Spleen (tissue), 11 donors: ENCODE measurements around the gene SUMO4. TPM values are rescaled to one million over a fixed set of nuclear protein-coding genes. Genes with fewer than 3 reads are reported as not detected.

Experiments
- DNase-seq: peaks from one replicate; pipeline ENCODE4 v3.0.0-alpha.2; 2020
- H3K27ac ChIP-seq, 8 donors: fragments of 200-600 bp; sonication (generic) in 7 of 8; 1 replicate in 4 of 8; 2 replicates in 4 of 8; pipeline versions ENCODE4 v1.5.0 to v1.8.0; 2016 to 2021; ENCODE audit warnings: inconsistent platforms in 4 of 8, mild to moderate bottlenecking in 4 of 8, moderate library complexity in 1 of 8
- H3K27me3 ChIP-seq, 7 donors: fragments of 200-600 bp; sonication (generic) in 6 of 7; replicated peaks in 1 of 7; 1 replicate in 4 of 7; 2 replicates in 3 of 7; pipeline versions ENCODE4 v1.5.0 to v1.8.0; 2016 to 2021; ENCODE audit warnings: inconsistent platforms in 3 of 7, mild to moderate bottlenecking in 1 of 7
- H3K36me3 ChIP-seq, 6 donors: fragments of 200-600 bp; sonication (generic) in 5 of 6; 1 replicate in 4 of 6; 2 replicates in 2 of 6; pipeline versions ENCODE4 v1.5.0 to v1.8.0; 2016 to 2021; ENCODE audit warnings: inconsistent platforms in 2 of 6
- H3K4me1 ChIP-seq, 6 donors: fragments of 200-600 bp; sonication (generic) in 5 of 6; 1 replicate in 3 of 6; 2 replicates in 3 of 6; pipeline versions ENCODE4 v1.5.0 to v1.8.0; 2016 to 2021; ENCODE audit warnings: inconsistent platforms in 3 of 6
- H3K4me3 ChIP-seq, 8 donors: fragments of 200-600 bp; sonication (generic) in 7 of 8; 1 replicate in 4 of 8; 2 replicates in 4 of 8; pipeline versions ENCODE4 v1.5.0 to v1.8.0; 2016 to 2021; ENCODE audit warnings: inconsistent platforms in 4 of 8, mild to moderate bottlenecking in 4 of 8, moderate library complexity in 2 of 8
- H3K9me3 ChIP-seq, 8 donors: fragments of 200-600 bp; sonication (generic) in 7 of 8; 1 replicate in 4 of 8; 2 replicates in 4 of 8; pipeline versions ENCODE4 v1.5.0 to v1.8.0; 2016 to 2021; ENCODE audit warnings: inconsistent platforms in 4 of 8
- POLR2A ChIP-seq, 3 donors: fragments of 450-650 bp; IDR thresholded peaks; one replicate each; pipeline ENCODE4 v1.5.1; 2017; ENCODE audit warnings: antibody characterized with exemption in 3 of 3, mild to moderate bottlenecking in 1 of 3
- POLR2AphosphoS5 ChIP-seq, 3 donors: sonication (generic); formaldehyde crosslinking; IDR thresholded peaks; one replicate each; pipeline ENCODE4 v1.5.1; 2017; ENCODE audit warnings: antibody characterized with exemption in 3 of 3
- WGBS, 5 donors: extraction: QIAGEN DNeasy Blood & Tissue Kit in 3 of 5; methylation state at CpG; one replicate each; pipeline versions ENCODE4 v1.1.5 to v1.1.7; 2013 to 2018; 5-methylcytosine and 5-hydroxymethylcytosine counted together
- intact Hi-C: fragments of 100-400 bp; cut with DNase I; formaldehyde crosslinking; loops from one replicate; pipeline ENCODE4 v1.15.0; 2023; ENCODE audit warnings: low total_unique reads
- polyA plus RNA-seq, 3 donors: library from polyadenylated mRNA; stranded (reverse); fragments of 200-250 nt; gene quantifications; one replicate each; pipeline ENCODE4 v1.2.1, GENCODE V29; 2013
- total RNA-seq, 7 donors: library from RNA; depleted of rRNA in 3 of 7; stranded (reverse); fragments of >200 nt in 3 of 7; fragmentation: NEBNext Ultra II Directional in 4 of 7; extraction: Animal tissue kit (Norgen Biotek cat#: 25700) in 4 of 7; gene quantifications; one replicate each; pipeline versions ENCODE4 v1.1.0 to v1.2.1, GENCODE V29; 2016 to 2021
- TF ChIP-seq, protein P1 (sequence below), 11 experiments: fragments of 200-600 bp in 7 of 11; fragments of 450-650 bp in 4 of 11; sonication (generic) in 4 of 11; IDR thresholded peaks in 8 of 11; conservative IDR thresholded peaks in 3 of 11; 1 replicate in 7 of 11; 2 replicates in 4 of 11; pipeline versions ENCODE4 v1.4.0 to v1.8.0; 2016 to 2021; ENCODE audit warnings: antibody characterized with exemption in 11 of 11, inconsistent platforms in 4 of 11, mild to moderate bottlenecking in 1 of 11
- donor health status: healthy with polysubstance abuse.
- donor health status: DM: no; HTN: no; CAD: no; lungs with moderate emphysema.
- donor health status: DM: no; HTN: no; CAD: no.
- donor health status: Bipolar disorder and iron deficiency.
- donor health status: healthy.
- donor health status: DM: no; HTN: no; CAD: no.
- donor health status: DM: yes; HTN: yes; CAD: no.

Gene SUMO4
- total and polyA plus RNA-seq, 10 donors = 0.16 to 19.7 (median 6.3) TPM; not detected in 2

DNA sequence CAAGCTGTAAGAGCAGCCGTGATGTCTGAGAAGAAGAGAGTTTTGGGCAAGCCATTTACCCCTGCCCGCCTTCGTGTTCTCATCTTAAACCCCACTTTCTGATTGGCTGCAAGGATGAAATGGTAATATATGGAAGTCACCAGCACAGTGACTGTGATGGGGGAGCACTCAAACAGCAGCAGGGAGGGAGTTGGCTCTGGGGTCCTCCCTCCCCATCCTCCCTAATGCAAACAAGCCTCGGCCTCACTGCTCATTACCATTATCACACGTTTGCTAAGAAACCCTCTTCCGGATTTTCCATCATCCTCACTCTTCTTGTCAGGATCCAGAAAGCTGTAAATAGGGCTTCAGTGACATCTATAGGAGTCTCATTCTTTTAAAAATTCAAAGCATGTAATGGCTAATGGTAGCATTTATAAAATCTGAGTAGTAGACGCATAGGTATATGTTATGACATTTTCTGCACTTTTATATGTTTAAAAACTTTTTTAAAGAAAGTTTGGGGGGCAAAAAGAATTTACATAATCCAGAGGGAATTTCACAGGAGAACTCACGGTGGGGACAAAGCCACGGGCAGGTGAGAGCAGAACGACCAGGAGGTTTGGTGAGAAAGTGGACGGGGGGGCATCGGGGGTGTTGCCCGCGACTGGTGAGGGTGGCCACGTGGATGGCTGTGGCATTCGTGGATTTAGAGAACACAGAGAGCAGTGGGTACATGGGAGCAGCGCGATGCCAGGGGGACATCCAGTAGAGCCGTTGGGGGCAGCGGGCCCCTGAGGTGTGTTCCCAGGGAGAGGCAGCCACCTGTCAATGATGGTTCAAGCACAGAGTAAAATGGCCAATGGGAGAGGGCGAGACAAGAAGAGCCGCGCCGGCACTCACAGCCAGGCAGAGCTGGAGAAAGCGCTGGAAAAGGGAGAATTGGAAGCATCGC is 29.6 kb downstream of the SUMO4 start:
- peaks cover 0 to 11% (median 4%) of the 10 kb centered on the region in 6 donors for H3K4me1 ChIP-seq
- H3K36me3 ChIP-seq = no peaks in the 10 kb centered on the region
- TF ChIP-seq, protein P1, sequence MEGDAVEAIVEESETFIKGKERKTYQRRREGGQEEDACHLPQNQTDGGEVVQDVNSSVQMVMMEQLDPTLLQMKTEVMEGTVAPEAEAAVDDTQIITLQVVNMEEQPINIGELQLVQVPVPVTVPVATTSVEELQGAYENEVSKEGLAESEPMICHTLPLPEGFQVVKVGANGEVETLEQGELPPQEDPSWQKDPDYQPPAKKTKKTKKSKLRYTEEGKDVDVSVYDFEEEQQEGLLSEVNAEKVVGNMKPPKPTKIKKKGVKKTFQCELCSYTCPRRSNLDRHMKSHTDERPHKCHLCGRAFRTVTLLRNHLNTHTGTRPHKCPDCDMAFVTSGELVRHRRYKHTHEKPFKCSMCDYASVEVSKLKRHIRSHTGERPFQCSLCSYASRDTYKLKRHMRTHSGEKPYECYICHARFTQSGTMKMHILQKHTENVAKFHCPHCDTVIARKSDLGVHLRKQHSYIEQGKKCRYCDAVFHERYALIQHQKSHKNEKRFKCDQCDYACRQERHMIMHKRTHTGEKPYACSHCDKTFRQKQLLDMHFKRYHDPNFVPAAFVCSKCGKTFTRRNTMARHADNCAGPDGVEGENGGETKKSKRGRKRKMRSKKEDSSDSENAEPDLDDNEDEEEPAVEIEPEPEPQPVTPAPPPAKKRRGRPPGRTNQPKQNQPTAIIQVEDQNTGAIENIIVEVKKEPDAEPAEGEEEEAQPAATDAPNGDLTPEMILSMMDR (IDR thresholded peaks at IDR 0.05 in 8 of 11, conservative IDR thresholded peaks at IDR 0.05 in 3 of 11) = no peak
- TF ChIP-seq POLR2AphosphoS5 (IDR thresholded peaks at IDR 0.05) (no peak), POLR2A (IDR thresholded peaks at IDR 0.05) (no peak)
- H3K4me3 ChIP-seq = no peak overlapping the region
- intact Hi-C loops = loop anchor here (2.0 to 10.0 kb wide), 2 partner anchors 85 to 349 kb away; no protein-coding TSS in a partner anchor
- no peaks in the 10 kb centered on the region for H3K9me3 ChIP-seq
- H3K27ac ChIP-seq = no peak overlapping the region
- whole genome bisulfite sequencing, 5 donors = 88 to 95% (median 92%) methylated on average over 26 of the region's 26 CpGs
- H3K27me3 ChIP-seq = no peaks in the 10 kb centered on the region
- no peak for DNase-seq

DNA sequence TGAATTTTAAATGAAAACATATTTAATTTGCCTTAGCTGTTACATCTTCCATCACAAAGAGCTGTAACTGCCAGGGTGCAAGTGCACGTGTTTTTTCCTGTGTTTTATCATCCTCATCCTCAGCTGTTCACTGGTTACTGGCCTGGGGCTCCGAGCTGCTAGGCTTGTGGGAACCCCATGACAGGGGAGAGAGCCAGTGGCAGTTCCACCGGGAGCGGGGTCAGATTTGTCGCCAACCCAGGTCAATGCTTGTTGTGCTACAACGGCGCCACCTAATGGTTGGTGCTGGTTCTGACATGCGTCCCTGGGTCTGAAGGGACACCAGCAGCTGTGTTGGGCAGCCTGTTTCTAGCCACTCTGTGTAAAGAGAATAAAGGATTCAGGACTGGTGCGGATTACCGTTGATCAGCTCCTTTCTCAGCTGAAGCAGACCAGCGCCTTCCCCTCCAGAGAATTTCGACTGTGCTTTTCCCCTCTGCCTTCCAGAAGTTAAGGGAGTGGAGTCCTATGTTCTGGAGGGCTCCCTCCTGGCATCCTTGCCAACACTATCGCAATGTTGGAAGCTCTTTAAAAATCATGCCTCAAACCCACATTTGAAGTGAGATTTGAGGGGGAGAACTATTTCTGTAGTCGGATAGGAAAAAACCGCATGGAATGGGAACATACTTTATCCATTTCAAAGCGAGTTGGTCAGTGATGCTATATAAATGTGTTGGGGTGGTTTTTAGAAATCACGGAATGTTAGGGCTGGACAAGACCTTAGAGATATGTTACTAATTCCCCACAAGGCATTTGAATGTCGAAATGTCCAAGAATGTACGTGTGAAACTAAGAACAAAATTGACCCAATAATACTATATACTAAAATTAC is 32.1 kb downstream of the SUMO4 start:
- DNase-seq = peak; percentile 95
- TF ChIP-seq, protein P1 (IDR thresholded peaks at IDR 0.05 in 8 of 11, conservative IDR thresholded peaks at IDR 0.05 in 3 of 11) = peak; percentile 90 to 97 (median 95)
- TF ChIP-seq POLR2AphosphoS5 (IDR thresholded peaks at IDR 0.05) = peak in 2 of 3 donors; percentile 43 to 56
- TF ChIP-seq POLR2A (IDR thresholded peaks at IDR 0.05) = no peak
- Histone ChIP-seq H3K9me3 (no peaks in the 10 kb centered on the region), H3K27ac (no peak overlapping the region), H3K4me1 (peaks cover 0 to 11% (median 4%) of the 10 kb centered on the region in 6 donors), H3K27me3 (no peaks in the 10 kb centered on the region), H3K4me3 (no peak overlapping the region), H3K36me3 (no peaks in the 10 kb centered on the region)
- intact Hi-C loops = loop anchor here (2.0 to 10.0 kb wide), 2 partner anchors 83 to 351 kb away; no protein-coding TSS in a partner anchor
- 33 to 37% (median 34%) methylated on average over 18 to 19 of the region's 19 CpGs for WGBS, 5 donors

DNA sequence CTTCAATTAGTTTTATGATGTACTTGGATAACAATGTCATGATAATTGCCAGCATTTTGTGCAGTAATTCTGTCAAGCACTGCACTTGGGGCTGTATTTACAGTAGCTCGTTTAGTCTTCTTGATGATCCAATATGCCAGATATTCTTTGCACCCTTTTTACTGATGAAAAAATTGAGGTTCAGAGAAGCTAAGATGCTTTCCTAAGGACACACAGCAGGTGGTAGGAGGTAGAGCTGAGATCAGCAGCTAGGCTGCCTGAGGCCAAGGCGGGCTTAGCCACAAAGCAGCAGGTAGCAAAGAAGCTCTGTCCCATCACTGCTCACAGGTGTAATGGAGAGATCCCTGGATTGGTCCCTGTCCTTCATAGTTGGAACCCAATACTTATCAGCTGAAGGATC is 33.3 kb downstream of the SUMO4 start:
- Histone ChIP-seq H3K27me3 (no peaks in the 10 kb centered on the region), H3K4me3 (no peak overlapping the region), H3K27ac (no peak overlapping the region), H3K9me3 (no peaks in the 10 kb centered on the region), H3K4me1 (peaks cover 0 to 11% (median 4%) of the 10 kb centered on the region in 6 donors), H3K36me3 (no peaks in the 10 kb centered on the region)
- 77 to 92% (median 84%) methylated on average over 2 of the region's 2 CpGs for WGBS, 5 donors
- TF ChIP-seq POLR2AphosphoS5 (IDR thresholded peaks at IDR 0.05) (no peak), POLR2A (IDR thresholded peaks at IDR 0.05) (no peak)
- TF ChIP-seq, protein P1 (IDR thresholded peaks at IDR 0.05 in 8 of 11, conservative IDR thresholded peaks at IDR 0.05 in 3 of 11) = no peak
- intact Hi-C loops = loop anchor here (10.0 kb wide), 1 partner anchor 81 kb away; no protein-coding TSS in a partner anchor
- DNase-seq = no peak
